ENCODE results near the gene CPA1. TPM values are rescaled to one million over a fixed set of nuclear protein-coding genes. Genes with fewer than 3 reads are reported as not detected.

CPA1 gene
- total RNA-seq, 1 experiment from 2014 or later, result 7.9 TPM

GRCh38 chr7:130364451-130364850 is 15.8 kb upstream of the CPA1 start:
- DNase-seq (ENCODE audit: low spot score), result no peak
- Mint-ChIP-seq H3K27me3 (ENCODE audit: low read depth) (no peaks in the 10 kb centered on the region; the same call in none of the 2 replicates), H3K9me3 (peaks cover 19% of the 10 kb centered on the region), H3K4me3 (no peak overlapping the region), H3K4me1 (peaks cover 20% of the 10 kb centered on the region), H3K36me3 (peaks cover 10% of the 10 kb centered on the region), H3K27ac (no peak overlapping the region)
- ChIA-PET POLR2A (no interaction called here), CTCF (no interaction called here)
- ATAC-seq, result no peak
- TF ChIP-seq ESRRA (CRISPR knock-in tag; IDR thresholded peaks at IDR 0.05; ENCODE audit: borderline replicate concordance) (no peak), ATF2 (CRISPR knock-in tag; IDR thresholded peaks at IDR 0.05; ENCODE audit: borderline replicate concordance, low read depth) (no peak), ERG (CRISPR knock-in tag; IDR thresholded peaks at IDR 0.05) (no peak)

- DNase-seq (ENCODE audit: low spot score), result no peak
- ChIA-PET CTCF (no interaction called here), POLR2A (no interaction called here)
- no peak for ATAC-seq
- Mint-ChIP-seq H3K4me1 (peaks cover 21% of the 10 kb centered on the region), H3K27ac (no peak overlapping the region), H3K27me3 (ENCODE audit: low read depth) (no peaks in the 10 kb centered on the region; the same call in 1 of the 2 replicates), H3K4me3 (no peak overlapping the region), H3K36me3 (peaks cover 6% of the 10 kb centered on the region; the same call in 1 of the 2 replicates), H3K9me3 (peaks cover 13% of the 10 kb centered on the region)
- TF ChIP-seq FOXP1 (CRISPR knock-in tag; IDR thresholded peaks at IDR 0.05; ENCODE audit: borderline replicate concordance), result no peak
- no peak for TF ChIP-seq ERG (CRISPR knock-in tag; IDR thresholded peaks at IDR 0.05)
- no peak for TF ChIP-seq GABPB1 (CRISPR knock-in tag; IDR thresholded peaks at IDR 0.05)
- TF ChIP-seq, protein P1, sequence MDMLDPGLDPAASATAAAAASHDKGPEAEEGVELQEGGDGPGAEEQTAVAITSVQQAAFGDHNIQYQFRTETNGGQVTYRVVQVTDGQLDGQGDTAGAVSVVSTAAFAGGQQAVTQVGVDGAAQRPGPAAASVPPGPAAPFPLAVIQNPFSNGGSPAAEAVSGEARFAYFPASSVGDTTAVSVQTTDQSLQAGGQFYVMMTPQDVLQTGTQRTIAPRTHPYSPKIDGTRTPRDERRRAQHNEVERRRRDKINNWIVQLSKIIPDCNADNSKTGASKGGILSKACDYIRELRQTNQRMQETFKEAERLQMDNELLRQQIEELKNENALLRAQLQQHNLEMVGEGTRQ (CRISPR knock-in tag; IDR thresholded peaks at IDR 0.05), result no peak
- no peak for TF ChIP-seq IRF2 (CRISPR knock-in tag; IDR thresholded peaks at IDR 0.05; ENCODE audit: borderline replicate concordance, low read depth)
- TF ChIP-seq CREB1 (CRISPR knock-in tag; IDR thresholded peaks at IDR 0.05), result no peak
- no peak for TF ChIP-seq ELF4 (CRISPR knock-in tag; IDR thresholded peaks at IDR 0.05; ENCODE audit: low read depth)
- TF ChIP-seq NR1H2 (CRISPR knock-in tag; IDR thresholded peaks at IDR 0.05), result no peak
- TF ChIP-seq RORB (CRISPR knock-in tag; IDR thresholded peaks at IDR 0.05), result no peak
- TF ChIP-seq MLX (CRISPR knock-in tag; IDR thresholded peaks at IDR 0.05), result no peak
- TF ChIP-seq, protein P2, sequence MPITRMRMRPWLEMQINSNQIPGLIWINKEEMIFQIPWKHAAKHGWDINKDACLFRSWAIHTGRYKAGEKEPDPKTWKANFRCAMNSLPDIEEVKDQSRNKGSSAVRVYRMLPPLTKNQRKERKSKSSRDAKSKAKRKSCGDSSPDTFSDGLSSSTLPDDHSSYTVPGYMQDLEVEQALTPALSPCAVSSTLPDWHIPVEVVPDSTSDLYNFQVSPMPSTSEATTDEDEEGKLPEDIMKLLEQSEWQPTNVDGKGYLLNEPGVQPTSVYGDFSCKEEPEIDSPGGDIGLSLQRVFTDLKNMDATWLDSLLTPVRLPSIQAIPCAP (CRISPR knock-in tag; IDR thresholded peaks at IDR 0.05), result no peak
- TF ChIP-seq, protein P3, sequence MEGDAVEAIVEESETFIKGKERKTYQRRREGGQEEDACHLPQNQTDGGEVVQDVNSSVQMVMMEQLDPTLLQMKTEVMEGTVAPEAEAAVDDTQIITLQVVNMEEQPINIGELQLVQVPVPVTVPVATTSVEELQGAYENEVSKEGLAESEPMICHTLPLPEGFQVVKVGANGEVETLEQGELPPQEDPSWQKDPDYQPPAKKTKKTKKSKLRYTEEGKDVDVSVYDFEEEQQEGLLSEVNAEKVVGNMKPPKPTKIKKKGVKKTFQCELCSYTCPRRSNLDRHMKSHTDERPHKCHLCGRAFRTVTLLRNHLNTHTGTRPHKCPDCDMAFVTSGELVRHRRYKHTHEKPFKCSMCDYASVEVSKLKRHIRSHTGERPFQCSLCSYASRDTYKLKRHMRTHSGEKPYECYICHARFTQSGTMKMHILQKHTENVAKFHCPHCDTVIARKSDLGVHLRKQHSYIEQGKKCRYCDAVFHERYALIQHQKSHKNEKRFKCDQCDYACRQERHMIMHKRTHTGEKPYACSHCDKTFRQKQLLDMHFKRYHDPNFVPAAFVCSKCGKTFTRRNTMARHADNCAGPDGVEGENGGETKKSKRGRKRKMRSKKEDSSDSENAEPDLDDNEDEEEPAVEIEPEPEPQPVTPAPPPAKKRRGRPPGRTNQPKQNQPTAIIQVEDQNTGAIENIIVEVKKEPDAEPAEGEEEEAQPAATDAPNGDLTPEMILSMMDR (IDR thresholded peaks at IDR 0.05), result no peak
- TF ChIP-seq, protein P4, sequence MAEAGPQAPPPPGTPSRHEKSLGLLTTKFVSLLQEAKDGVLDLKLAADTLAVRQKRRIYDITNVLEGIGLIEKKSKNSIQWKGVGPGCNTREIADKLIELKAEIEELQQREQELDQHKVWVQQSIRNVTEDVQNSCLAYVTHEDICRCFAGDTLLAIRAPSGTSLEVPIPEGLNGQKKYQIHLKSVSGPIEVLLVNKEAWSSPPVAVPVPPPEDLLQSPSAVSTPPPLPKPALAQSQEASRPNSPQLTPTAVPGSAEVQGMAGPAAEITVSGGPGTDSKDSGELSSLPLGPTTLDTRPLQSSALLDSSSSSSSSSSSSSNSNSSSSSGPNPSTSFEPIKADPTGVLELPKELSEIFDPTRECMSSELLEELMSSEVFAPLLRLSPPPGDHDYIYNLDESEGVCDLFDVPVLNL (CRISPR knock-in tag; IDR thresholded peaks at IDR 0.05; ENCODE audit: borderline replicate concordance, low read depth), result no peak
- TF ChIP-seq, protein P5, sequence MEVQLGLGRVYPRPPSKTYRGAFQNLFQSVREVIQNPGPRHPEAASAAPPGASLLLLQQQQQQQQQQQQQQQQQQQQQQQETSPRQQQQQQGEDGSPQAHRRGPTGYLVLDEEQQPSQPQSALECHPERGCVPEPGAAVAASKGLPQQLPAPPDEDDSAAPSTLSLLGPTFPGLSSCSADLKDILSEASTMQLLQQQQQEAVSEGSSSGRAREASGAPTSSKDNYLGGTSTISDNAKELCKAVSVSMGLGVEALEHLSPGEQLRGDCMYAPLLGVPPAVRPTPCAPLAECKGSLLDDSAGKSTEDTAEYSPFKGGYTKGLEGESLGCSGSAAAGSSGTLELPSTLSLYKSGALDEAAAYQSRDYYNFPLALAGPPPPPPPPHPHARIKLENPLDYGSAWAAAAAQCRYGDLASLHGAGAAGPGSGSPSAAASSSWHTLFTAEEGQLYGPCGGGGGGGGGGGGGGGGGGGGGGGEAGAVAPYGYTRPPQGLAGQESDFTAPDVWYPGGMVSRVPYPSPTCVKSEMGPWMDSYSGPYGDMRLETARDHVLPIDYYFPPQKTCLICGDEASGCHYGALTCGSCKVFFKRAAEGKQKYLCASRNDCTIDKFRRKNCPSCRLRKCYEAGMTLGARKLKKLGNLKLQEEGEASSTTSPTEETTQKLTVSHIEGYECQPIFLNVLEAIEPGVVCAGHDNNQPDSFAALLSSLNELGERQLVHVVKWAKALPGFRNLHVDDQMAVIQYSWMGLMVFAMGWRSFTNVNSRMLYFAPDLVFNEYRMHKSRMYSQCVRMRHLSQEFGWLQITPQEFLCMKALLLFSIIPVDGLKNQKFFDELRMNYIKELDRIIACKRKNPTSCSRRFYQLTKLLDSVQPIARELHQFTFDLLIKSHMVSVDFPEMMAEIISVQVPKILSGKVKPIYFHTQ (CRISPR knock-in tag; IDR thresholded peaks at IDR 0.05), result no peak
- TF ChIP-seq, protein P6, sequence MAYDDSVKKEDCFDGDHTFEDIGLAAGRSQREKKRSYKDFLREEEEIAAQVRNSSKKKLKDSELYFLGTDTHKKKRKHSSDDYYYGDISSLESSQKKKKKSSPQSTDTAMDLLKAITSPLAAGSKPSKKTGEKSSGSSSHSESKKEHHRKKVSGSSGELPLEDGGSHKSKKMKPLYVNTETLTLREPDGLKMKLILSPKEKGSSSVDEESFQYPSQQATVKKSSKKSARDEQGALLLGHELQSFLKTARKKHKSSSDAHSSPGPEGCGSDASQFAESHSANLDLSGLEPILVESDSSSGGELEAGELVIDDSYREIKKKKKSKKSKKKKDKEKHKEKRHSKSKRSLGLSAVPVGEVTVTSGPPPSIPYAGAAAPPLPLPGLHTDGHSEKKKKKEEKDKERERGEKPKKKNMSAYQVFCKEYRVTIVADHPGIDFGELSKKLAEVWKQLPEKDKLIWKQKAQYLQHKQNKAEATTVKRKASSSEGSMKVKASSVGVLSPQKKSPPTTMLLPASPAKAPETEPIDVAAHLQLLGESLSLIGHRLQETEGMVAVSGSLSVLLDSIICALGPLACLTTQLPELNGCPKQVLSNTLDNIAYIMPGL (CRISPR knock-in tag; IDR thresholded peaks at IDR 0.05), result no peak
- no peak for TF ChIP-seq NFYB (CRISPR knock-in tag; conservative IDR thresholded peaks at IDR 0.05; ENCODE audit: low read depth)
- no peak for TF ChIP-seq NFE2L1 (CRISPR knock-in tag; IDR thresholded peaks at IDR 0.05)
Measured at GRCh38 chr7:130365088-130365487, 15.2 kb upstream of the CPA1 start.

Measured in WTC11 (cell line).